ENCODE data around the gene AKAP4.

AKAP4 gene

GRCh38 chrX:50200907-50201306 lies at the start of gene AKAP4:
Gene AKAP4, minus strand, starts transcription at chrX:50201007. Its CDS starts 118 bp downstream, at chrX:50200889.
- Histone ChIP-seq H3K27ac (no peak within 1 kb of the TSS), H3K4me3 (no peak within 1 kb of the TSS)

DNA sequence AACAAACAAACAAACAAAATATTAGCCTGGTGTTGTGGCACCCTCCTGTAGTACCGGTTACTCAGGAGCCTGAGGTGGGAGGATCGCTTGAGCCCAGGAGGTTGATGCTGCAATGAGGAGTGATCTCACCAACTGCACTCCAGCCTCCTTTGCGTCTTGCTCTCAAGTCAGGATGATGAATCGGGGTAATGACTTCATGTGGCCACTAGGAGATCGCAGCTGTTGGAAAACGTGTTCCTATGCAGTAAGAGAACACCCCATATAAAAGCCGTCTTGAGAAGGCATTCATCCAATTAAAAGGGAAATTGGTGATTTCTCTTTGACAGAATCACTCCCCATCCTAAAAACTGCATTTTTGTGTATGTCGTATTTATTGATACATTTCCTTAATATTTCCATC lies 10.7 kb upstream of the AKAP4 start:
- Histone ChIP-seq H3K4me3 (no peak overlapping the region), H3K27ac (no peak overlapping the region)

GRCh38 chrX:50206753-50207152 lies 5.9 kb upstream of the AKAP4 start:
- Histone ChIP-seq H3K4me3 (no peak overlapping the region), H3K27ac (no peak overlapping the region)

DNA sequence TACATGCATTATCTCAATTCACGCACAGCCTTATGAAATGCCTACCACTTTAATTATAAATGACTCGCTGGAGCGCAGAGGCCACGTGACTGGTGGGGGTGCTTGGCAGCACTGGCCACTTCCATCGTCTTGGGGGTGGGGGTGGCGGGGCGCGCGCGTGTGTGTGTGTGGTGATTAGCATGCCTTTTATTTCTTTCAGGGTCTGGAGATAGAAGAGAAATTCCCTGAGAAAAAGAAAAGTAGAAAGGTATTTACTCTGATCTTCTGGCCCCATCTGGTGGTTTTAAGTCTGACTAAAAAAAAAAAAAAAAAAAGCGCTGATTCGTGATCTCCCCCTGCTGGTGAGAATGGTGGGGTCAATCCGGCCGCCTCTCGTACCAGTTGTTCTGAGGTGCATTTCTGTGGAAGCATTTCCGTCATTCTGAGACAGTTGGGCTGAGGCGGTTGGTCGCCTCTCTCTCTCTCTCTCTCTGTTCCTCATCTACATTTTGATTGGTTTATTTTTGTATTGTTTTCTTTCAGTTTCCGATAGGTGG lies 3.6 kb upstream of the AKAP4 start, which contains the start of gene CCNB3:
Gene CCNB3, plus strand, starts transcription at position 402 of the 536 bp plus-strand sequence. CDS start 80,399 bp downstream, outside the sequence.
- Histone ChIP-seq H3K27ac (peak within 1 kb of the TSS in 9 of 21 experiments; percentile 14 to 66 (median 33)), H3K4me3 (peak within 1 kb of the TSS in 2 of 7 experiments; percentile 12 to 26)

DNA sequence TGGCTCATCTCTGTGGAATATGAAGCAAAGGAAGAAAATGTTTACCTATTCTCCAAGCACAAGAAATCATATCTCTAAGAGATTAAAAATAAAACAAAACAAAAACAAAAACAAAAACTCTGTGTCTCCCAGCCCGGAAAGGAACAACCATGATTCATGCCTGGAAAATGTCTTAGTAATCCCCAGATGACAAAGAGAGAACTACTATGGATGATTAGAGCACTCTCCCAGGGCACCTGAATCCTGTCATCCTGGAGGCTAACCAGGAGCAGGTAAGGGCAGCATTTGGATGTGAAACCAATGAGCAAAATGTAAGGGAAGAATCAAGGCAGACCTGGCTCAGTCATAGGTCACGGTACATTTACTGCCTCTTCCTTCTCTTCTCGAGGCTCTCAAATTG lies 1.7 kb upstream of the AKAP4 start:
- Histone ChIP-seq H3K4me3 (no peak overlapping the region), H3K27ac (peak overlapping the region in 1 of 21 experiments; percentile 28)

DNA sequence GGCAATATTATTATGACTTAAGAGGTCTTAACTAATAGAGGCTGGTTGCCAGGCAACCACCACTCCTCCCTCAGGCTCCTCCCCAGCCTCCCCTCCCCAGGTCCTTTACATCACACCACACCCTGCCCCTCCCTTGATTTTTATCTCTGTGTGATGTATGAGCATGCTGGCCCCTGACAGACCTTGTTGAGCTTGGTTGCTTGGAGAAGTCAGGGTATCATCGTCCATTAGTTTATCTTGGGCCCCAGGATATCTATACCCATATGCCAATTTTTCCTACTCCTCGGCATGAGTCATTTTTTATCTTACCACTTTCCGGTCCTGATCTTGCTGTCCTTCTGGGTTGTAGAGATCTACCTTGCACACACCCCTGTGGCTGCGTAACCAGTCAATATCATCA lies 2.5 kb downstream of the AKAP4 start:
- no peak overlapping the region for H3K27ac ChIP-seq
- H3K4me3 ChIP-seq: no peak overlapping the region

- H3K27ac ChIP-seq: peak overlapping the region in 2 of 21 experiments; percentile 3 to 20
- H3K4me3 ChIP-seq: no peak overlapping the region
Observed at GRCh38 chrX:50188859-50189600, 11.8 kb downstream of the AKAP4 start.

DNA sequence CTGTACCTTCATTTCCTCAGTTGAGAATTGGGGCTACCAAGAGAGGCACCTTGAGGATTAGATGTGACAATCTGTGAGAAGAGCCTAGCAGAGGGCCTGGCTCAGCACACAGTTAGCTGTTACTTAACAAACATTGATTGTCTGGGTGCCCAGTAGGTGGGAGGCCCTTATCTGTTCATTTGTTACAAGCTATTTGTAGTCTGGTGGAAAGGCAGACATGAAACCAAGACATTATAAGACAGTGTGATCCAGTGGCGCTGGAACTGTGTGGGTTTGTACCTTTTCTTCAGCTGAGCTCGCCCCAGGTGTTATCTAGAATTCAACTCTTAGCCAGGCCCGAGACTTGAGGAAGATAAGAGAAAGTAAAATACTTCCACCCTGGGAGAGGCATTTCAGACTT lies 16.9 kb downstream of the AKAP4 start:
- Histone ChIP-seq H3K27ac (no peak overlapping the region), H3K4me3 (no peak overlapping the region)

DNA sequence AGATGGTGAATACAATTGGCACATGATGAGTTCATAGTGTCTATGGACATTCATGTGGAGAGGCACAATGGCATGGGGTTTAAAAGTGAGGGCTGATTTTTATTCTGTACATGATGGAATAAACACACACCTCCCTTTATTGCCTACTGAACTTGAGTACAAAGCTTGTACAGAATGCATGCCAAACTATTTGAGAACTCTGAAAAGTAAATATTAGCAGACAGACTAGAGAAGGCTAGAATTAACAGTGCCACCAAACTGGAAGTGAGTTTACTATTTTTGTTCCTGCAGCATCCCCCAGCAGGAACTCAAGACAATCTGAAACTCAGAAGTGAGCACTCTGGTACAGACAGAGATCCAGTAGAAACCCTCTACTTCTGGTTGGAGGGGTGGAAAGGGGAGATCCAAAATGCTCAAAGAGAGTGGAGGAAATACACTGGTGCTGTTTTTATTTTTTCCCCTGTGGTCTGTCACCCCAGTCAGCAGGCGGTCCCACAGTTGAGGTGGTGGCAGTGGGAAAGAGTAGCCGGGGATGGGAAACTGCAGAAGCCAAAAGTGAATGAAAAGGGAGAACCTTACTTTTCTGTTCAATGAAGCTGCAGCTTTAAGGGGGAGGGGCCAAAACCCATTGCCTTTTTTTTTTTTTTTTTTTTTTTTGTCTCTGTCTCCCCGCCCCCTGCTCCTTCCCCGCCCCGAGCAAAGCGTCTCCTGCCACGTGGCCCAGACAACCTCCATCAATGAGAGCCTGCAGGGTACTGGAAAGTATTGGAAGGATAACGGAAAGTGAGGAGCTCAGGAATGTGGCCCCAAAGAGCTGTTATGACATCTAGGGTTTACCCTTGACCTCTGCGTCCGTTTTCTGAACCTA lies 20.5 kb downstream of the AKAP4 start:
- Histone ChIP-seq H3K4me3 (no peak overlapping the region), H3K27ac (no peak overlapping the region)

DNA sequence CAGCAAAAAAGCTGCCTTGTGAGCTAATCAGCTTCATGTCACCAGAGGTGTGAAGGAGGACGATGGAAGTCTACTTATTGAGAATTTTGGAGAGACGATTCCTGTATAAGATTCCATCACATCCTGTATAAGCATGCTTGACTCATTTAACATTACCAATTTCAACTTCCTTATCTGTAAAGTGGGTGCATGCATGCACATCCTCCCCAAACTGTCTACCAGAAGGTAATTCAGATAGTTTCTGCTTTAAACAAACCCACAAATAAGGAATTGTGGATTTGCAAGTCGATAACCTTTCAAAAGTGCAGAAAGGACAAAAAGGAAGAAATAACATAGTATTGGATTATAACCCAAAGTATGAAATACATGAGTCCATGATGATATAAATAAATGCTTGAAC lies 31.1 kb downstream of the AKAP4 start:
- H3K4me3 ChIP-seq: no peak overlapping the region

GRCh38 chrX:50168241-50168687 lies 32.5 kb downstream of the AKAP4 start:
- no peak overlapping the region for H3K27ac ChIP-seq
- no peak overlapping the region for H3K4me3 ChIP-seq

More for the DNA sequence above, 31.1 kb downstream of the AKAP4 start:
- no peak overlapping the region for H3K27ac ChIP-seq

GRCh38 chrX:50167366-50167765 lies 33.4 kb downstream of the AKAP4 start:
- H3K4me3 ChIP-seq: no peak overlapping the region
- no peak overlapping the region for H3K27ac ChIP-seq

DNA sequence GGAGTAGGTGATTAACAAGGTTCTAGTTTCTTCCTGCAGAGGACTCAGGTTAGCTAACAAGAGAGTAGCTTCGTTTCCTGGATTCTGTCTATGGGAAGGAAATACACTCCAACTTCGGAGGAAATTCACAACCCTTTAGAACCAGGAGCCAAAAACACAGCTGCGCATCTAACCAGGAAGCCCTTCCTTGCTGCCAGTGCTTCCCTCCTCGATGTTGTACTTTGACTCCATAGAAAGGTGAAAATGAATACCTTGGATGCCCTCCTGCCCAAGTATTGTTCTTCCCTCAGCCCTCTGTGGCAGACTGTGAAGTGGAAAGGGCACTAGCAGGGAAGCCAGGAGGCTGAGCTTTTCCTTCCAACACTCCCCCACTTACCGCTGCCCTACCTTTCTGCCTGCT lies 35.1 kb downstream of the AKAP4 start:
- no peak overlapping the region for H3K27ac ChIP-seq
- H3K4me3 ChIP-seq: no peak overlapping the region

- no peak overlapping the region for H3K27ac ChIP-seq
- no peak overlapping the region for H3K4me3 ChIP-seq
Observed at GRCh38 chrX:50161127-50161526, 39.7 kb downstream of the AKAP4 start.

- no peak overlapping the region for H3K4me3 ChIP-seq
- H3K27ac ChIP-seq: no peak overlapping the region
Observed at GRCh38 chrX:50158593-50158992, 42.2 kb downstream of the AKAP4 start.

- H3K27ac ChIP-seq: no peak overlapping the region
Observed at GRCh38 chrX:50157545-50158135, 43.2 kb downstream of the AKAP4 start.

DNA sequence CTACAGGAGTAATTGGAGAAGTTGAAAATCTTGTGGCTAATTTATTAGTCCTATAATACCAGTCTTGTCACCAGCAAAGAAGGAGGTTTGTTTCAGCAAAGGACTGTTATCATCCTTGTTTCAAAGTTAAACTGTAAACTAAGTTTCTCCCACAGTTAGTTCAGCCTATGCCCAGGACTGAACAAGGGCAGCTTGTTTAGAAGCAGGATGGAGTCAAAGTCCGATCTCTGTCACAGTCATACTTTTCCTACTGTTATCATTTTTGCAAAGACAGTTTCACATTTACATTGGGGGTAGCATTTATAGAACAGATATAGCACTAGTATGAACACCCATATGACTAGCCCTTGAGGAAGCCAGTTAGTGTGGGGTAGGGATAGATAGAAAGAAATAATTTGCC lies 46.4 kb downstream of the AKAP4 start:
- Histone ChIP-seq H3K27ac (no peak overlapping the region), H3K4me3 (no peak overlapping the region)

More at GRCh38 chrX:50157545-50158135, 43.2 kb downstream of the AKAP4 start:
- no peak overlapping the region for H3K4me3 ChIP-seq

- Histone ChIP-seq H3K27ac (no peak overlapping the region), H3K4me3 (no peak overlapping the region)
Observed at GRCh38 chrX:50152456-50152855, 48.4 kb downstream of the AKAP4 start.

DNA sequence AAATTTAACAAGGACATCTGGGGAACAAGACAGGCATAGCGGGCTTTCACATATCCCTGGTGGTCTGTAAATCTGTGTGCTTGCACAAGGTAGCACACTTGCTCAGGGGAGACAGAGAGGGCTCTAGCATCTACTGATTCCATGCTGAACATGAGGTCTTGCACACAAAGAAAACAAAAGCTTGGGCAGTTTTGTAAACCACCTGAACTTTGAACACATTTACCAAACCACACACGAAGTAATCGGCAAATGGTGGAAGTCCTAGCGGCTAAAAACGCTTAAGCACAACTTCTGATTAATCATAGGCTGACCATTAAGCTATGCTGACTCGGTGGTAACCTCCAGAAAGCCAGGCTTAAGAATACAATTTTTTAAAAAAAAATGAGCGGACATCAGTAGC lies 52.8 kb downstream of the AKAP4 start:
- Histone ChIP-seq H3K4me3 (no peak overlapping the region), H3K27ac (no peak overlapping the region)

Measured in skin epidermis (tissue), 12 donors.